ENCODE measurements around the gene TMEM222.
"Not testable (repeated sequence)": the region's sequence is repeated elsewhere in the genome, so short reads cannot be mapped to it uniquely, and the experiment has no call there.

The TMEM222 gene

DNA sequence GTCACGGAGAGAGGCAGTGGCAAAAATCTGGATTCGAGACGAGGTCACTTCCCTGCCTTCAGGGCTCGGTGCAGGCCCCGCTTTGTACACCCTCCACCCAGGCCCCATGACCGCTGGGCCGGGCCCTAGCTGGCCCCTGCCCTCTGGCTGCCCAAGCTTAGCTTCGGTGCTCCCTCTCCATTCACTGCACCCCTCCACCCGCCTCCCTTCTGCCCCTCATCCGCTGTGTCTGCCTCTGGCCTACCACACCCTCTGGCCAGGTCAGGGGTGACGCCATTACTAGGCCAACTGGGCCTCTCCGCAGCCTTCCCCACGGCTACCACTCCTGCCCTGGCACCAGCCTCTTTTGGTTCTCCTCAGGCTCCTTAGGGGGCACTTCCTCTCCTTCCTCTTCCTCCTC, 61.7 kb downstream of the TMEM222 start:
- H3K4me3 ChIP-seq (ENCODE audit: low read depth, low read length), result no peak overlapping the region
- DNase-seq (ENCODE audit: low read depth), result no peak
- TF ChIP-seq, protein P1, sequence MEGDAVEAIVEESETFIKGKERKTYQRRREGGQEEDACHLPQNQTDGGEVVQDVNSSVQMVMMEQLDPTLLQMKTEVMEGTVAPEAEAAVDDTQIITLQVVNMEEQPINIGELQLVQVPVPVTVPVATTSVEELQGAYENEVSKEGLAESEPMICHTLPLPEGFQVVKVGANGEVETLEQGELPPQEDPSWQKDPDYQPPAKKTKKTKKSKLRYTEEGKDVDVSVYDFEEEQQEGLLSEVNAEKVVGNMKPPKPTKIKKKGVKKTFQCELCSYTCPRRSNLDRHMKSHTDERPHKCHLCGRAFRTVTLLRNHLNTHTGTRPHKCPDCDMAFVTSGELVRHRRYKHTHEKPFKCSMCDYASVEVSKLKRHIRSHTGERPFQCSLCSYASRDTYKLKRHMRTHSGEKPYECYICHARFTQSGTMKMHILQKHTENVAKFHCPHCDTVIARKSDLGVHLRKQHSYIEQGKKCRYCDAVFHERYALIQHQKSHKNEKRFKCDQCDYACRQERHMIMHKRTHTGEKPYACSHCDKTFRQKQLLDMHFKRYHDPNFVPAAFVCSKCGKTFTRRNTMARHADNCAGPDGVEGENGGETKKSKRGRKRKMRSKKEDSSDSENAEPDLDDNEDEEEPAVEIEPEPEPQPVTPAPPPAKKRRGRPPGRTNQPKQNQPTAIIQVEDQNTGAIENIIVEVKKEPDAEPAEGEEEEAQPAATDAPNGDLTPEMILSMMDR (IDR thresholded peaks at IDR 0.05; ENCODE audit: control insufficient read depth, extremely low read depth, insufficient read depth), result no peak

DNA sequence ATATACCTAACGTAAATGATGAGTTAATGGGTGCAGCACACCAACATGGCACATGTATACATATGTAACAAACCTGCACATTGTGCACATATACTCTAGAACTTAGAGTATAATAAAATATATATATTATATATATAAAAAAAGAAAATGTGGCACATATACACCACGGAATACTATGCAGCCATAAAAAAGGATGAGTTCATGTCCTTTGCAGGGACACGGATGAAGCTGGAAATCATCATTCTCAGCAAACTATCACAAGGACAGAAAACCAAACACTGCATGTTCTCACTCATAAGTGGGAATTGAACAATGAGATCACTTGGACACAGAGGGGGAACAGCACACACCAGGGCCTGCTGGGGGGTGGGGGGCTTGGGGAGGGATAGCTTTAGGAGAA, 62.8 kb downstream of the TMEM222 start:
- not testable (repeated sequence) for DNase-seq (ENCODE audit: low read depth); H3K4me3 ChIP-seq (ENCODE audit: low read depth, low read length)

Measured in LNCaP clone FGC (cell line).